GM12878 (cell line): ENCODE measurements around the gene ZNF652. TPM values are rescaled to one million over a fixed set of nuclear protein-coding genes. Genes with fewer than 3 reads are reported as not detected.

Source experiments
- ATAC-seq: fragments of 200-7000 bp; cut with Tn5 transposase; 3 replicates; pipeline ENCODE4 v1.9.1; 2020; ENCODE audit warnings: mild to moderate bottlenecking, moderate library complexity
- BruUV-seq: library from RNA; stranded (reverse); fragments of 400-500 nt; replicated peaks from 2 replicates; lab custom pipeline; 2021; lab: Mats Ljungman, UMichigan
- CTCF ChIA-PET: fragments of 300-600 bp; sonication (Branson Sonifier 250); formaldehyde crosslinking; extraction: SDS; loops from one replicate; lab custom pipeline; 2021; ENCODE audit warnings: inconsistent platforms; lab: Yijun Ruan, JAX
- POLR2A ChIA-PET: fragments of 350-600 bp; formaldehyde crosslinking; extraction: SDS; loops from one replicate; lab custom pipeline; 2021; ENCODE audit warnings: inconsistent platforms; lab: Charles Lee
- RAD21 ChIA-PET: fragments of 300-600 bp; sonication (Branson Sonifier 250); formaldehyde crosslinking; loops from one replicate; lab custom pipeline; 2023; ENCODE audit warnings: antibody characterized with exemption; ENCODE audit not compliant: unreplicated experiment; lab: Charles Lee
- SMC1A ChIA-PET: fragments of 300-600 bp; sonication (Branson Sonifier 250); formaldehyde crosslinking; loops from one replicate; lab custom pipeline; 2023; ENCODE audit not compliant: unreplicated experiment, uncharacterized antibody; lab: Charles Lee
- DNase-seq: peaks from one replicate; pipeline ENCODE4 v3.0.0-alpha.2; 2011; ENCODE audit warnings: low read depth, low spot score
- FAIRE-seq: peaks from 3 replicates; lab custom pipeline; 2011; peaks lifted over from hg19 to GRCh38; lab: Jason Lieb, UNC
- H2AFZ ChIP-seq: 2 replicates; pipeline ENCODE4 v1.6.0; 2011; ENCODE audit warnings: low read depth, low read length, control low read depth; ENCODE audit not compliant: control insufficient read depth
- H3K27ac ChIP-seq: 2 replicates; pipeline ENCODE4 v1.5.1; 2011; ENCODE audit warnings: control low read depth; ENCODE audit not compliant: control insufficient read depth, insufficient read depth
- H3K27me3 ChIP-seq, 2 experiments: replicated peaks in 1 of 2; 2 replicates each; pipeline versions ENCODE4 v1.6.0 to v1.6.1; 2011; ENCODE audit warnings: low read length in 1 of 2; ENCODE audit not compliant: control insufficient read depth in 2 of 2, insufficient read depth in 2 of 2
- H3K36me3 ChIP-seq, 2 experiments: 2 replicates each; pipeline ENCODE4 v1.5.1; 2011; ENCODE audit warnings: low read length in 1 of 2; ENCODE audit not compliant: control insufficient read depth in 2 of 2, insufficient read depth in 2 of 2
- H3K4me1 ChIP-seq: 2 replicates; pipeline ENCODE4 v1.6.1; 2011; ENCODE audit warnings: mild to moderate bottlenecking, low read length, moderate library complexity, mixed read lengths; ENCODE audit not compliant: control insufficient read depth, insufficient read depth
- H3K4me2 ChIP-seq: 2 replicates; pipeline ENCODE4 v1.6.0; 2011; ENCODE audit warnings: control low read depth; ENCODE audit not compliant: control insufficient read depth, insufficient read depth
- H3K4me3 ChIP-seq: fragments of 200-600 bp; sonication (generic); 2 replicates; pipeline ENCODE4 v1.5.1; 2016
- H3K79me2 ChIP-seq: 2 replicates; pipeline ENCODE4 v1.6.0; 2011; ENCODE audit warnings: low read length; ENCODE audit not compliant: control insufficient read depth, insufficient read depth
- H3K9ac ChIP-seq: 2 replicates; pipeline ENCODE4 v1.8.0; 2011; ENCODE audit warnings: low read length, control low read depth, mixed read lengths; ENCODE audit not compliant: control insufficient read depth, insufficient read depth
- H3K9me3 ChIP-seq: replicated peaks from 3 replicates; pipeline ENCODE4 v1.5.1; 2011; ENCODE audit warnings: mild to moderate bottlenecking, low read length; ENCODE audit not compliant: control insufficient read depth, insufficient read depth
- H4K20me1 ChIP-seq: 2 replicates; pipeline ENCODE4 v1.6.0; 2011; ENCODE audit not compliant: control insufficient read depth, insufficient read depth
- BHLHE40 ChIP-seq, 2 experiments: fragments of 450-650 bp in 1 of 2; IDR thresholded peaks; 2 replicates each; pipeline ENCODE4 v1.6.1; 2011 to 2017; ENCODE audit warnings: low read depth in 2 of 2, borderline replicate concordance in 1 of 2, improper control_type of control experiment in 1 of 2, low read length in 1 of 2, mild to moderate bottlenecking in 1 of 2
- FOXK2 ChIP-seq: fragments of 450-650 bp; IDR thresholded peaks from 2 replicates; pipeline ENCODE4 v1.6.1; 2017; ENCODE audit warnings: mild to moderate bottlenecking, moderate library complexity
- TCF7 ChIP-seq: IDR thresholded peaks from 2 replicates; pipeline ENCODE4 v1.6.1; 2014; ENCODE audit warnings: antibody characterized with exemption, borderline replicate concordance
- ZBTB40 ChIP-seq: fragments of 450-650 bp; IDR thresholded peaks from 2 replicates; pipeline ENCODE4 v1.6.1; 2016; ENCODE audit warnings: mild to moderate bottlenecking, moderate library complexity, borderline replicate concordance
- WGBS: methylation state at CpG from one replicate; pipeline ENCODE4 v1.1.6; 2016; ENCODE audit warnings: low lambda C conversion rate; ENCODE audit not compliant: insufficient replicate concordance, insufficient coverage; ENCODE audit errors: missing lambda C conversion rate; 5-methylcytosine and 5-hydroxymethylcytosine counted together
- in situ Hi-C: fragments of 300-500 bp; cut with MboI; formaldehyde crosslinking; loops from 9 replicates; pipeline ENCODE4 v1.14.3; 2018; ENCODE audit warnings: mixed read lengths
- intact Hi-C: fragments of 100-400 bp; cut with micrococcal nuclease; formaldehyde crosslinking; loops from one replicate; pipeline ENCODE4 v1.14.2; 2022; ENCODE audit not compliant: unreplicated experiment
- polyA plus RNA-seq, 11 experiments: library from polyadenylated mRNA; depleted of rRNA in 4 of 11; unstranded in 6 of 11; stranded (reverse) in 5 of 11; fragments of >200 nt; fragmentation: Nextera tagmentation in 4 of 11; fragmentation: Illumina TruSeq in 1 of 11; extraction: Ambion mirVana in 4 of 11; extraction: Trizol in 1 of 11; gene quantifications; 1 replicate in 1 of 11; 2 replicates in 10 of 11; pipeline versions ENCODE4 v1.2.1 to v1.2.3, GENCODE V29; 2011 to 2016; ENCODE audit warnings: inconsistent platforms in 2 of 11, missing spikeins in 2 of 11, low read depth in 1 of 11
- total RNA-seq, 4 experiments: library from RNA; depleted of rRNA in 3 of 4; stranded (reverse); fragments of >200 nt in 3 of 4; fragmentation: Illumina TruSeq in 1 of 4; extraction: Trizol in 1 of 4; gene quantifications; 2 replicates each; pipeline versions ENCODE4 v1.2.1 to v1.2.3, GENCODE V29; 2013 to 2021

The ZNF652 gene
- total and polyA plus RNA-seq, 10 of the 15 experiments (the other 5 are each of a cell fraction or from before 2014, with no cell fraction given): 3.4 to 13.1 (median 8.7) TPM

- intact Hi-C loops: no loop called here
- FAIRE-seq: no peak
Measured at GRCh38 chr17:49386373-49386772, 24.3 kb upstream of the ZNF652 start.

More at GRCh38 chr17:49386373-49386772, 24.3 kb upstream of the ZNF652 start:
- Histone ChIP-seq H3K4me3 (no peak overlapping the region), H4K20me1 (no peaks in the 10 kb centered on the region), H3K9me3 (no peaks in the 10 kb centered on the region), H3K36me3 (no peaks in the 10 kb centered on the region), H3K4me2 (no peak overlapping the region), H3K9ac (no peak overlapping the region), H3K27me3 (no peaks in the 10 kb centered on the region; a peak in 1 of 4 replicates), H3K79me2 (no peaks in the 10 kb centered on the region), H3K4me1 (peaks cover 39% of the 10 kb centered on the region), H2AFZ (no peak overlapping the region)
- in situ Hi-C loops: no loop called here
- 97% methylated on average over 10 of the region's 10 CpGs for WGBS
- ChIA-PET POLR2A (no interaction called here), SMC1A (interaction anchor here (0.6 to 2.9 kb wide), 2 partner anchors 70 to 93 kb away, joined by 3 to 10 read pairs; no protein-coding TSS in a partner anchor), RAD21 (no interaction called here), CTCF (interaction anchor here (3.9 to 7.4 kb wide), 2 partner anchors 18 to 70 kb away, joined by 19 to 71 read pairs; no protein-coding TSS in a partner anchor)
- no peak for ATAC-seq
- no TSS peak for BruUV-seq
- TF ChIP-seq ZBTB40 (no peak), FOXK2 (no peak), BHLHE40 (IDR thresholded peaks at IDR 0.05; ENCODE audit: borderline replicate concordance in 1 of 2, low read depth in 2 of 2, low read length in 1 of 2) (no peak), TCF7 (no peak)
- TF ChIP-seq, all 136 proteins: peak for 0
- H3K27ac ChIP-seq: no peak overlapping the region
- DNase-seq: no peak
